ENCODE measurements around the gene POLA2. TPM values are rescaled to one million over a fixed set of nuclear protein-coding genes. Genes with fewer than 3 reads are reported as not detected.

Gene POLA2
- total RNA-seq, 1 experiment from 2014 or later = 37.7 TPM

DNA sequence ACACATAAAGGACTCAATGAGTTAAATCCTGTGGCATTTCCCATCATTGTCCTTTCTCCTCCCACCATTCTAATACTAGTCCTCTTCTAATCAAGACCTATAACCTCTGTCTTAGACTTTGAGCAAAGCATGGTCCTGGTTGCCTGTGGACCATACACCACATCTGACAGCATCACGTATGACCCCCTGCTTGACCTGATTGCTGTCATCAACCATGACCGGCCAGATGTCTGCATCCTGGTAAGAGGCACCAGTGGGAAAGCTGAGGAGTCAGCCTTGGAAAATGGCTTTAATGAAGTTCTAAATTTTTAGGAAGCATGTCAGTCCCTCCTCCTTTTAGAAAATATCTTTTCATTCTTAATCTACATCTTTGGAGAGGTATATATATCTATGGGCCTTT lies 25.8 kb downstream of the POLA2 start:
- Histone ChIP-seq H2BK15ac (ENCODE audit: low read depth, low read length) (no peak overlapping the region), H3K4me1 (ENCODE audit: insufficient read depth, low read length) (no peaks in the 10 kb centered on the region; the same call in 1 of the 2 replicates), H3T11ph (ENCODE audit: low read length) (no peak overlapping the region), H2BK5ac (ENCODE audit: insufficient read length, low read length) (no peak overlapping the region), H2BK120ac (ENCODE audit: low read depth, low read length, poor library complexity, severe bottlenecking) (no peak overlapping the region), H4K20me1 (ENCODE audit: control insufficient read depth, insufficient read depth, insufficient read length) (no peaks in the 10 kb centered on the region), H2BK20ac (ENCODE audit: low read depth, low read length, poor library complexity, severe bottlenecking) (no peak overlapping the region), H2BK12ac (ENCODE audit: insufficient read length, low read depth, low read length) (no peak overlapping the region), H2AFZ (ENCODE audit: low read length) (no peak overlapping the region), H3K18ac (ENCODE audit: insufficient read length, low read depth, low read length) (no peak overlapping the region), H3K4me2 (ENCODE audit: insufficient read depth, insufficient read length, low read length) (no peak overlapping the region), H3K27ac (ENCODE audit: insufficient read length, low read depth, low read length) (no peak overlapping the region), H3K14ac (ENCODE audit: insufficient read depth, low read length) (no peak overlapping the region), H2AK5ac (ENCODE audit: insufficient read length, low read length) (no peak overlapping the region), H3K23me2 (ENCODE audit: insufficient read length, low read depth, low read length, poor library complexity, severe bottlenecking) (no peaks in the 10 kb centered on the region), H4K91ac (ENCODE audit: insufficient read length, low read depth, low read length) (no peak overlapping the region), H4K5ac (ENCODE audit: insufficient read length, low read depth, low read length) (no peak overlapping the region), H3K27me3 (ENCODE audit: insufficient read depth, low read length) (no peaks in the 10 kb centered on the region), H3K23ac (ENCODE audit: insufficient read length, low read depth, low read length) (no peak overlapping the region), H3K79me2 (ENCODE audit: insufficient read depth, low read length) (no peaks in the 10 kb centered on the region), H3K56ac (ENCODE audit: insufficient read length, low read depth, low read length) (no peak overlapping the region), H3K9ac (ENCODE audit: extremely low read depth, insufficient read length, low read length) (no peak overlapping the region), H3K4ac (ENCODE audit: low read depth, low read length) (no peak overlapping the region), H4K8ac (replicated peaks; ENCODE audit: insufficient read length, low read depth, low read length) (no peak overlapping the region), H3K79me1 (ENCODE audit: insufficient read depth, low read depth, low read length, poor library complexity, severe bottlenecking) (no peaks in the 10 kb centered on the region), H3K9me3 (ENCODE audit: control insufficient read depth, low read depth, low read length) (no peaks in the 10 kb centered on the region)
- DNase-seq = no peak
- TF ChIP-seq, protein P1, sequence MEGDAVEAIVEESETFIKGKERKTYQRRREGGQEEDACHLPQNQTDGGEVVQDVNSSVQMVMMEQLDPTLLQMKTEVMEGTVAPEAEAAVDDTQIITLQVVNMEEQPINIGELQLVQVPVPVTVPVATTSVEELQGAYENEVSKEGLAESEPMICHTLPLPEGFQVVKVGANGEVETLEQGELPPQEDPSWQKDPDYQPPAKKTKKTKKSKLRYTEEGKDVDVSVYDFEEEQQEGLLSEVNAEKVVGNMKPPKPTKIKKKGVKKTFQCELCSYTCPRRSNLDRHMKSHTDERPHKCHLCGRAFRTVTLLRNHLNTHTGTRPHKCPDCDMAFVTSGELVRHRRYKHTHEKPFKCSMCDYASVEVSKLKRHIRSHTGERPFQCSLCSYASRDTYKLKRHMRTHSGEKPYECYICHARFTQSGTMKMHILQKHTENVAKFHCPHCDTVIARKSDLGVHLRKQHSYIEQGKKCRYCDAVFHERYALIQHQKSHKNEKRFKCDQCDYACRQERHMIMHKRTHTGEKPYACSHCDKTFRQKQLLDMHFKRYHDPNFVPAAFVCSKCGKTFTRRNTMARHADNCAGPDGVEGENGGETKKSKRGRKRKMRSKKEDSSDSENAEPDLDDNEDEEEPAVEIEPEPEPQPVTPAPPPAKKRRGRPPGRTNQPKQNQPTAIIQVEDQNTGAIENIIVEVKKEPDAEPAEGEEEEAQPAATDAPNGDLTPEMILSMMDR (conservative IDR thresholded peaks at IDR 0.05) = no peak
- Mint-ChIP-seq H3K9me3 (no peaks in the 10 kb centered on the region), H3K4me1 (peaks cover 0 to 9% of the 10 kb centered on the region in 2 experiments; a peak in 1 of 4 replicates), H3K36me3 (ENCODE audit: insufficient read depth in 1 of 3, low read depth in 3 of 3) (peaks cover 28 to 90% (median 77%) of the 10 kb centered on the region in 3 experiments), H3K27ac (no peak overlapping the region), H3K4me3 (no peak overlapping the region), H3K27me3 (ENCODE audit: low read depth) (no peaks in the 10 kb centered on the region)
- no CpG with 5 or more reads among the region's 2 CpGs for WGBS (ENCODE audit: extremely low coverage, insufficient read length, low lambda C conversion rate)

Measured in H9 (cell line).